ENCODE data around the gene PDE11A.

PDE11A gene

DNA sequence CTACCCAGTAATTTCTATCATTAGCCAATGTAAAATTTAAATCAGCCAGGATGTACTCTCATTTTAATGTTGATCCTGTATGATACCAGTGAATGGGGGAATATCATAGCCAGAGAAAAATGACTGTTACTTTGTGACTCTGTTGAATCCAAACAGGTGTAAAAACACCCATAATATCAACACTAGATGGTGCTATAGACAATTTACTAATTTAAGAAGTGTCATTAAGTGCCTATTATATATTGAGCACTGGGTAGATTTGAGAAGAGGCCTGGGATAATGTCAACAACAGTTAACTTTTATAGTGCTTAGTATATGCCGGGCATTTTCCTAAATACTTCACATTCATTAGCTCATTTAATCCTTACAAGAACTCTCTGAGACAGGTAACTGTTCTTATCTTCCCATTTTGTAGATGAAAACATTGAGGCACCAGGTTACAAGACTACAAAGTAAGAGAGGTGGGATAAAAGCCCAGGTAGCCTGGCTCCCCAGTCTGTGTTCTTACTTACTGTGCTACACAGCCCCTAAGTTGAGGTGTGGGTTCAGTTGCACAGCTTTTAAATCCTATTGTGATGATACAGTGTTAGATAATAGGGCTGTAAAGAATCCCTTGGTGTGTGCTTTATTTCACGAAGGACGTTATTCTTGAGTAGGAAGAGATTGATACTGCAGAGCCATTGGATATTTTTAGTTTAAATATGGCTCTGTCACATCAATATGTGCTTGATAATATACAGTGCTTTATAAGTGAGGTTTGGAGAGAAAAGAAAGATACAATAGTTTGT, 354.6 kb downstream of the PDE11A start:
- TF ChIP-seq, protein P1, sequence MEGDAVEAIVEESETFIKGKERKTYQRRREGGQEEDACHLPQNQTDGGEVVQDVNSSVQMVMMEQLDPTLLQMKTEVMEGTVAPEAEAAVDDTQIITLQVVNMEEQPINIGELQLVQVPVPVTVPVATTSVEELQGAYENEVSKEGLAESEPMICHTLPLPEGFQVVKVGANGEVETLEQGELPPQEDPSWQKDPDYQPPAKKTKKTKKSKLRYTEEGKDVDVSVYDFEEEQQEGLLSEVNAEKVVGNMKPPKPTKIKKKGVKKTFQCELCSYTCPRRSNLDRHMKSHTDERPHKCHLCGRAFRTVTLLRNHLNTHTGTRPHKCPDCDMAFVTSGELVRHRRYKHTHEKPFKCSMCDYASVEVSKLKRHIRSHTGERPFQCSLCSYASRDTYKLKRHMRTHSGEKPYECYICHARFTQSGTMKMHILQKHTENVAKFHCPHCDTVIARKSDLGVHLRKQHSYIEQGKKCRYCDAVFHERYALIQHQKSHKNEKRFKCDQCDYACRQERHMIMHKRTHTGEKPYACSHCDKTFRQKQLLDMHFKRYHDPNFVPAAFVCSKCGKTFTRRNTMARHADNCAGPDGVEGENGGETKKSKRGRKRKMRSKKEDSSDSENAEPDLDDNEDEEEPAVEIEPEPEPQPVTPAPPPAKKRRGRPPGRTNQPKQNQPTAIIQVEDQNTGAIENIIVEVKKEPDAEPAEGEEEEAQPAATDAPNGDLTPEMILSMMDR (conservative IDR thresholded peaks at IDR 0.05; ENCODE audit: control insufficient read depth, insufficient read depth, low read depth, low read length), result peak; percentile 21
- H3K4me3 ChIP-seq (ENCODE audit: control insufficient read depth, low read depth, low read length), result no peak overlapping the region
- peak; percentile 4 for DNase-seq (ENCODE audit: low read depth)

DNA sequence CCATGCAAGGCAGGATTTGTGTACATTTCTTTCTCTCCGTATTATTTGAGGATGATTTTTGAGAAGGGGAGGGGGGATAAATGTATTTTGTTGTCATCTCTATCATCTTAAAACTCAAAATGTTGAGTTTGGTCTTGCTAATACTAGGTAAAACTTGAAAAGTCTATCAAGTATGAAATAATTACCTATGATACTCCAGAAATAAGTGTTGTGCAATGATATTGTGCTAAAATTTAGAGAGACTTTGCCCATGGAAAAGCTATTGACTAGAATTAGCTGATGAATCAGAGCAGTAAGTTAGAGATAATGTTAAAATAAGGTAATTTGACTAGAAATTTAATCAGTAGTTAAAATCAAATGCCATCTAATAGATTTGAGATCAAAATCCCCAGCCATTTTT, 356.1 kb downstream of the PDE11A start:
- TF ChIP-seq, protein P1 (conservative IDR thresholded peaks at IDR 0.05; ENCODE audit: control insufficient read depth, insufficient read depth, low read depth, low read length), result no peak
- no peak for DNase-seq (ENCODE audit: low read depth)
- no peak overlapping the region for H3K4me3 ChIP-seq (ENCODE audit: control insufficient read depth, low read depth, low read length)

DNA sequence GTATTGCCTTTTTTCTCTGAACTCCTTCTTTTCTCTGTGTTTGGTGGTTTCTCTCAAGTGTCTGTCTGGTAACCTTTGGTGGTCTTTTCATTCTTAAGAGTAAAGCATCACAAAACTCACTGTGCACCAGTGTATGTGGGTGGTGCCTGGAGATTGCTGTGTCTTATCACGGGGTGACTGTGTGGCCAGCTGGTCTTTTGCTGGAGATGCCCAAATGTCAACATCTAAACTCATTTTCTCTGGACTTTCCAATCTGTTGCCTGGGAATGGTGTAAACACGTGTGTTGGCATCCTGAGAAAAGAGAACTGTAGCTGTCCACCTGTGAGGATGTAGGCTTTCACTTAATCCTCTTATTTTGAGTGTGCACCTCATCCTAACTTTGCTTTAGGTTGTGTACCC, 356.8 kb downstream of the PDE11A start:
- no peak for DNase-seq (ENCODE audit: low read depth)
- no peak overlapping the region for H3K4me3 ChIP-seq (ENCODE audit: control insufficient read depth, low read depth, low read length)
- TF ChIP-seq, protein P1 (conservative IDR thresholded peaks at IDR 0.05; ENCODE audit: control insufficient read depth, insufficient read depth, low read depth, low read length), result no peak

DNA sequence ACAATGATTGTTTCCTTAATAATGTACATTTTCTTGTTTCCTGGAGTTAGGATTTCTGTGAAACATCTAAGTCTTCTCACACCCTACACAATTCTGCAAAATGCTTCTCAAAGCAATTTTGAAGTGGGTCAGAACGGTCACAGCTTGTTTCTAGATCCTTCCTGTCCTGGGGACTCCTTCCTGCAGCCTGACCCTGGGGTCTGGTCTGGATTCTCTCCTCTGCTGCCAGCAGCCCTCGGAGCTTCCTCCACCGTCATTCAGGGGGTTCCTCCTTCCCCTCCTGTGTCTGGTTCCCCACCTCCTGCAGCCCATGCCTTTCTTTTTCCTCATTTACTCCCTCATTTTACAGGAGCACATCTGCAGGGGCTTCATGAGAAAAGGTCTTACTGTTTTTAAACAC, 357.9 kb downstream of the PDE11A start:
- TF ChIP-seq, protein P1 (conservative IDR thresholded peaks at IDR 0.05; ENCODE audit: control insufficient read depth, insufficient read depth, low read depth, low read length), result no peak
- H3K4me3 ChIP-seq (ENCODE audit: control insufficient read depth, low read depth, low read length), result no peak overlapping the region

DNA sequence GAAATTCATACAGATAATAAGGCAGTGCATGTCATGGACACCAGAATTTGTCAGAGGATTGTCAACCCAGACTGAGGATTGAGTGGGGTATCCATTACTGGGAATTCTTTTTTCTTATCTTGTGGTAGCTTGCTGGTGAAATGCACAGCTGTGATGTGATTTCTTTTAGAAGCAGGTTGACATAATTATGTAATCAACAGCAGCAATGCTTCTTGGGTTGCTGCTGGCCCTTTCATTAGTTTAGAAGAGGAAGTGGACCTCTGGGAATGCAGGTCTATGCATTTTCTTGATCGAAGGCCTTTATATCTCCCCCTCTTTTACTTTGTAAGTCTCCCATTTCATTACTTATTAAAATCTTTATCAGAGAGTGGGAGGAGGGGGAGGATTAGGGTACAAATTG, 360.1 kb downstream of the PDE11A start:
- no peak for DNase-seq (ENCODE audit: low read depth)
- TF ChIP-seq, protein P1 (conservative IDR thresholded peaks at IDR 0.05; ENCODE audit: control insufficient read depth, insufficient read depth, low read depth, low read length), result no peak
- H3K4me3 ChIP-seq (ENCODE audit: control insufficient read depth, low read depth, low read length), result no peak overlapping the region

More for the DNA sequence above, 357.9 kb downstream of the PDE11A start:
- DNase-seq (ENCODE audit: low read depth), result no peak

DNA sequence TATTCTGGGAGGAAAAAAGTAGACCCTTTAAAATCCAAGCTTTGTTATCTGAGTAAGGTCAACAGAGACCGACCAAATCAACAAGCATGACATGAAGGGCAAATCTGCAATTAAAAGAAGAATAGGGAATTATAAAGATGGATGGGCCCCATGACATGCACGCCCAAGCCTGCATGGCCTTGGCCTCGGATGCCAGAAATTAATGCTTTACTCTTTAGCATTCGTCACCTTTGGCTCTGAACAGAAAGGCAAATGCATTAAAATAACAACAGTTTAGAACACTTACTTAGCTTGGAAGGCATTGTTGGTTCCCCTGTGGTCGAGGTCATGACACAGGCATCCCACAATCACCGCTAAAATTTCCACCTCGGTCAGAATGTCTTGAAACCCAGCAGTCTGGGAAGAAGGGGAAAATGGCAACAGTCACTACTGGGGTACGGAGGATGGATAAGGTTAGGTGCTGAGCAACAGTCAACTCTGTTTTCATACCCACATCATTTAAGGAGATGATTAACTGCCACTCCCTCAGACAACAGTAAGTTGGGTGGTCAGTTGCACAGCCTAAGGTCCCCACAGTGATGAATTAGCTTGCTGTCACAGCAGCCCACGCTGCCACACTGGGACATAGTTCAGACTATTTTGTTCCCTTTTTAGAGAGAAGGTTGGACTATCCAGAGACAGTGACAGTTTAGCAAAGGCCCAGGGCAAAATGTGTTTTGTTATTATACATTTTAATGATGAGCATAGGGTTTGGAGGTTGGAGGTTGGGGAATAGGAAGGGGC, 360.9 kb downstream of the PDE11A start:
- TF ChIP-seq, protein P1 (conservative IDR thresholded peaks at IDR 0.05; ENCODE audit: control insufficient read depth, insufficient read depth, low read depth, low read length), result no peak
- no peak for DNase-seq (ENCODE audit: low read depth)
- no peak overlapping the region for H3K4me3 ChIP-seq (ENCODE audit: control insufficient read depth, low read depth, low read length)

Data from fibroblast of mammary gland (primary cell).